Lower leg skin (tissue), 4 donors: ENCODE data around the gene KIAA1671. TPM values are rescaled to one million over a fixed set of nuclear protein-coding genes. Genes with fewer than 3 reads are reported as not detected.

Experiments used
- DNase-seq, 2 donors: peaks; one replicate each; pipeline ENCODE4 v3.0.0-alpha.2; 2019; ENCODE audit warnings: low spot score in 2 of 2
- H3K4me3 ChIP-seq: fragments of 200-600 bp; sonication (generic); 2 replicates; pipeline ENCODE4 v1.5.1; 2017; ENCODE audit warnings: mild to moderate bottlenecking, low read depth; ENCODE audit not compliant: poor library complexity, severe bottlenecking
- CTCF ChIP-seq, 3 donors: fragments of 450-650 bp; IDR thresholded peaks; one replicate each; pipeline ENCODE4 v1.5.1; 2016; ENCODE audit warnings: antibody characterized with exemption in 3 of 3, mild to moderate bottlenecking in 3 of 3, moderate library complexity in 2 of 3
- POLR2A ChIP-seq, 2 donors: fragments of 450-650 bp; IDR thresholded peaks; one replicate each; pipeline ENCODE4 v1.6.1; 2016 to 2017; ENCODE audit warnings: antibody characterized with exemption in 2 of 2, mild to moderate bottlenecking in 1 of 2, moderate library complexity in 1 of 2
- WGBS, 2 donors: methylation state at CpG; one replicate each; pipeline ENCODE4 v1.1.5; 2018; 5-methylcytosine and 5-hydroxymethylcytosine counted together
- intact Hi-C: fragments of 100-400 bp; cut with DNase I; formaldehyde crosslinking; loops from one replicate; pipeline ENCODE4 v1.15.0; 2023; ENCODE audit warnings: low total_unique reads
- total RNA-seq, 4 donors: library from RNA; depleted of rRNA; stranded (reverse); fragments of >200 nt; gene quantifications; one replicate each; pipeline ENCODE4 v1.1.0, GENCODE V29; 2016

KIAA1671 gene
- total RNA-seq, 4 donors from 2014 or later = 60.0 to 87.8 (median 85.1) TPM

DNA sequence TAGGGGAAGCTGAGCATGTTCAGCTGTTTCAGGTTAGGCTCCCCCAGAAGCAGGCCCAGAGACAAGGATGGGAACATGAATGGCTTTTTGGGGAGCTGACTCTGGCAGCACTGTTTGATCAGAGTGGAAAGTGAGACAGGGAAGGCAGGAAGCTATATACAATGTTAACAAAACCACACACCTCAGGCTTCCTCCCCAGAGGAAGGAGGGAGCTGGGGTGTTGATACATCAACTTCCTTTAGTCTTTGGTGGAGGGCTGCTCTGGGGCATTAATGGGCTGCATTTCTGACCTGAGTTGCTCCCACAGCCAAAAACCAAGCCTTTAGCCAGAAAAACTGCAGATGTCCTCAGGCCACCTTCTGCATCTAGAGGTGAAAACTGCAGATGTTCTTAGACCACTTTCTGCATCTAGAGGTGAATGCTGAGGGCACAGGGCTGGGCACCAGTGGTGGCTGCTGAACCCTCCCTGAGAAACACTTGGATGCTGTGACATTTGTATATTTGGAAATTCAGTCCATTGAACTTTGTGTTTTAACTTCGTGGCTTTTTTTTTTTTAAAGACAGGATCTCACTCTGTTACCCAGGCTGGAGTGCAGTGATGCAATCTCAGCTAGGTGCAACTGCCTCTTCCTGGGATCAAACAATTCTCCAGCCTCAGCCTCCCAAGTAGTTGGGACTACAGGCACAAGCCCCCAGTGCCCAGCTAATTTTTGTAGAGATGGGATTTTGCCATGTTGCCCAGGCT lies 49.9 kb downstream of the KIAA1671 start:
- TF ChIP-seq CTCF (IDR thresholded peaks at IDR 0.05) = no peak
- TF ChIP-seq POLR2A (IDR thresholded peaks at IDR 0.05) = no peak
- H3K4me3 ChIP-seq = no peak overlapping the region
- no peak for DNase-seq
- intact Hi-C loops = no loop called here
- WGBS, 2 donors = 28 to 35% methylated on average over 1 of the region's 1 CpG

GRCh38 chr22:25006354-25006753 lies 53.8 kb downstream of the KIAA1671 start:
- 86 to 91% methylated on average over 4 of the region's 4 CpGs for WGBS, 2 donors
- no peak overlapping the region for H3K4me3 ChIP-seq
- intact Hi-C loops = no loop called here
- TF ChIP-seq POLR2A (IDR thresholded peaks at IDR 0.05) = no peak
- no peak for TF ChIP-seq CTCF (IDR thresholded peaks at IDR 0.05)
- DNase-seq = no peak

- whole genome bisulfite sequencing, 2 donors = 83 to 85% methylated on average over 10 of the region's 10 CpGs
- intact Hi-C loops = no loop called here
- no peak for TF ChIP-seq POLR2A (IDR thresholded peaks at IDR 0.05)
- no peak for TF ChIP-seq CTCF (IDR thresholded peaks at IDR 0.05)
- no peak for DNase-seq
- no peak overlapping the region for H3K4me3 ChIP-seq
Measured at GRCh38 chr22:25007444-25008106, 55.1 kb downstream of the KIAA1671 start.

DNA sequence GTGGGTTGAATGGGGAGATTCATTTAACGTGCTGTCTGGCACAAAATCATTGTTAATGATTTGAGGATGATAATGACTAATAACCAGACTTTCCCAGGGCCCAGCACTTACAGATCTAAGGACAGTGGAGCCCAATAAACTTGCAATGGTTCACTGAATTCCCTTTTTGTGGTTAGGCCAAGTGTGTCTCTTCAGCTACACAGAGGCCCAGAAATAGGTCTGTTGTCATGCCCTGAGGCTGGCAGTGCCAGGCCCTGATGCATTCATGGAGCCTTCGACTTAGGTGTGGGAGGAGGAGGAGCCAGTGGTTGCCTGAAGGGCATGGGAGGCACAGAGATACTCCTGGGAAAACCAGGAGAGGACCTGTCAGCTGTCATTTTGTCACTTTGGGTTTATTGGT lies 56.1 kb downstream of the KIAA1671 start:
- H3K4me3 ChIP-seq = no peak overlapping the region
- TF ChIP-seq POLR2A (IDR thresholded peaks at IDR 0.05) (no peak), CTCF (IDR thresholded peaks at IDR 0.05) (no peak)
- WGBS, 2 donors = 19 to 24% methylated on average over 2 of the region's 2 CpGs
- intact Hi-C loops = no loop called here
- DNase-seq = no peak

- no peak for DNase-seq
- H3K4me3 ChIP-seq = no peak overlapping the region
- no peak for TF ChIP-seq POLR2A (IDR thresholded peaks at IDR 0.05)
- TF ChIP-seq CTCF (IDR thresholded peaks at IDR 0.05) = no peak
- intact Hi-C loops = no loop called here
- 56 to 73% methylated on average over 2 of the region's 2 CpGs for WGBS, 2 donors
Measured at GRCh38 chr22:25012741-25013143, 60.2 kb downstream of the KIAA1671 start.
